NCI-H774 (cell line): ENCODE results near the gene PRODH.
"Not testable (repeated sequence)": the region's sequence is repeated elsewhere in the genome, so short reads cannot be mapped to it uniquely, and the experiment has no call there.

Experiments
- DNase-seq: peaks from one replicate; lab custom pipeline; 2025; lab: John Stamatoyannopoulos, UW

Gene PRODH

DNA sequence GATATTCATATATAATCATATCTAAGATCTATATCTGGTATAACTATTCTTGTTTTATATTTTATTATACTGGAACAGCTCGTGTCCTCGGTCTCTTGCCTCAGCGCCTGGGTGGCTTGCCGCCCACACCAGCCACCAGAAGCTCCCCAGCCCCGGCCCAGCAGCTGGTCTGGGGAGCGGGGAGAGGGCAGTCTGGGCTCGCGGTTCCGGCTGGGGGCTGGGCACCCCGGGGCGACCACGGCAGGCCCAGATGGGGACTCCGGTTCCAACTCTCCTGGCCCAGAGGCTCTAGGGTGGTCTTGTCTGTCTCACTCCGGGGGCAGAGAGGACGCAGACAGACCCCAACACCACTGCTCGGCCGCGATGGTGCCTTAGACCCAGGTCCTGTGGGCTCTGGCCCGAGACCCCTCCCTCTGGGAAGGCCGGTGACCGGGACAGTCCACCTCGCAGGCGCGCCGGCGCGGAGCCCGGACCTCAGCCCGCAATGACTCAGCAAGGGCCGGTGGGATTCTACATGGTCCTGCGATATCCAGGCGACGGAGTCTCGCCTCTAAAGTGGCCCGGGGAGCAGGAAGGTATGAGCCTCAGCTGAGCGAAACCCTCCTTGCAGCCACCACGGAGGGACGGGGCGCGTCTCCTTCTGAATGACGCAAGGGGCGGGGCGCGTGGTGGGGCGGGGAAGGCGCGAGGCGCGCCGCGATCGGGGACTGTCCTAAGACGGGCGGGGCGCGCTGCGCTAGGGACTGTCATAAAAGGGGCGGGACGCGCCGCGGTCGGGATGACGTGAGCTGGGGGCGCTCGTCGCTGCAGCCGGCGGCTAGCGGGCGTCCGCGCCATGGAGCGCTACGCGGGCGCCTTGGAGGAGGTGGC lies 30.3 kb downstream of the PRODH start, which contains the start of gene DGCR6:
Gene DGCR6 (plus strand): TSS at position 781 of the 870 bp plus-strand sequence. CDS start 55 bp downstream, at position 836.
- no peak for DNase-seq

DNA sequence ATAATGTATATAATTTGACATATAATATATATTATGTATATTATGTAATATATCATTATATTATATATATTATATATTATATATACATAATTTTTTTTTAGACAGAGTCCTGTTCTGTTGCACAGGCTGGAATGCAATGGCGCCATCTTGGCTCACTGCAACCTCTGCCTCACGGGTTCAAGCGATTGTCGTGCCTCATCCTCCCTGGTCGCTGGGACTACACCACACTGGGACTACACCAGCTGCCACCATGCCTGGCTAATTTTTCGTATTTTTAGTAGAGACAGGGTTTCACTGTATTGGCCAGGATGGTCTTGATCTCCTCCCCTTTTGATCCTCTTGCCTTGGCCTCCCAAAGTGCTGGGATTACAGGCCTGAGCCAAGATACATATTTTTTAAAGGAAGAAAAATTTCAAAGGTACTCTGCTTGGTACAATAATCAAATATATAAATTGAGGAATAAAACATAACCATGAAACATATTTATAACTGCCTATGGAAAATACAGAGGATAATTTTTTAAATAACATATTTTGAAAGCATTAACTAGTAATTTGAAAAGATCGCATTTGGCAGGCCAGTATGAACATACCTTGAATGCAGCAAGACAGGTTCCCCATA lies 39.9 kb downstream of the PRODH start:
- not testable (repeated sequence) for DNase-seq

DNA sequence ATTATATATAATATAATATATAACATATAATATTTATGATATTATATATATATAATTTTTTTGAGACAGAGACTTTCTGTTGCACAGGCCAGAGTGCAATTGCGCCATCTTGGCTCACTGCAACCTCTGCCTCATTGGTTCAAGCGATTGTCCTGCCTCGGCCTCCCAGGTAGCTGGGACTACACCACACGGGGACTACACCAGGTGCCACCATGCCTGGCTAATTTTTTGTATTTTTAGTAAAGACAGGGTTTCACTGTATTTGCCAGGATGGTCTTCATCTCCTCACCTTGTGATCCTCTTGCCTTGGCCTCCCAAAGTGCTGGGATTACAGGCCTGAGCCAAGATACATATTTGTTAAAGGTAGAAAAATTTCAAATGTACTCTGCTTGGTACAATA lies 42.3 kb downstream of the PRODH start:
- DNase-seq = not testable (repeated sequence)

- DNase-seq = not testable (repeated sequence)
These were observed 45.4 kb downstream of the PRODH start for GRCh38 chr22:18890510-18891192.

DNA sequence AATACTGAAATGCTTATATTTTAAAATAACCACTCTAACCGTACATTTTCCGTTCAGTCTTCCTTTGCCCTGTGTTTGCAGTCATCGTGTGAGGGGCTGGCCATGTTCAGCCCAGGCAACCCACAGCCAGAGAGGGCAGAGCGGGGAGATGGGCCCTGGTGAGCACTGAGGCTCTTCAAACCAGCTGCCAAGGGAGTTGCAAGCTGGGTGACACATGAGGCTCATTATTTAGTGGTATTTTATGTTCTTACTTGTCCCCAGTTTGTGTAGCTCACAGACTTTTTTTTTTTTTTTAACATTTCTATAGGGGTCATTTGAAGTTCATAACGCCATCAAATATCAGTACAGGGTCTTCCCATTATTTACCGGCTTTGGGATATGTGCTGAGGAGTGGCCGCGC lies 48.0 kb downstream of the PRODH start:
- DNase-seq = no peak

GRCh38 chr22:18884465-18884864 lies 51.6 kb downstream of the PRODH start:
- not testable (repeated sequence) for DNase-seq

GRCh38 chr22:18881260-18881659 lies 54.8 kb downstream of the PRODH start:
- DNase-seq = not testable (repeated sequence)
